ENCODE measurements around the gene RELA. TPM values are rescaled to one million over a fixed set of nuclear protein-coding genes. Genes with fewer than 3 reads are reported as not detected.

The RELA gene
- total RNA-seq, 4 donors from 2014 or later, result 29.4 to 49.4 (median 47.5) TPM

DNA sequence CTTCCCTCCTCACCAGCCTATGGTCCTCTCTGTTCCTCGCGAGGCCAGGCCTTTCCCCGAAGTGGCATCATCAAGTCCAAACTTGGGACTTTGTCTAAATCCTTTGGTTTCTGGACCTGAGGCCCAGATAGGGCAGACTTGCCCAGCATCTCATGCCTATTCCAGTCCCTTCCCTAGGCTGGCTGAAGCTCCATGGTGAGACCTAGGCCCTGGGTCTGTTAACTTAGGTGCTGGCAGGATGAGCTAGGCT, 11.5 kb downstream of the RELA start:
- intact Hi-C loops (cut with DNase I), result no loop called here
- H3K4me1 ChIP-seq, result peaks cover 43 to 92% (median 47%) of the 10 kb centered on the region in 3 donors
- WGBS, 2 donors, result 88 to 93% methylated on average over 3 of the region's 3 CpGs

DNA sequence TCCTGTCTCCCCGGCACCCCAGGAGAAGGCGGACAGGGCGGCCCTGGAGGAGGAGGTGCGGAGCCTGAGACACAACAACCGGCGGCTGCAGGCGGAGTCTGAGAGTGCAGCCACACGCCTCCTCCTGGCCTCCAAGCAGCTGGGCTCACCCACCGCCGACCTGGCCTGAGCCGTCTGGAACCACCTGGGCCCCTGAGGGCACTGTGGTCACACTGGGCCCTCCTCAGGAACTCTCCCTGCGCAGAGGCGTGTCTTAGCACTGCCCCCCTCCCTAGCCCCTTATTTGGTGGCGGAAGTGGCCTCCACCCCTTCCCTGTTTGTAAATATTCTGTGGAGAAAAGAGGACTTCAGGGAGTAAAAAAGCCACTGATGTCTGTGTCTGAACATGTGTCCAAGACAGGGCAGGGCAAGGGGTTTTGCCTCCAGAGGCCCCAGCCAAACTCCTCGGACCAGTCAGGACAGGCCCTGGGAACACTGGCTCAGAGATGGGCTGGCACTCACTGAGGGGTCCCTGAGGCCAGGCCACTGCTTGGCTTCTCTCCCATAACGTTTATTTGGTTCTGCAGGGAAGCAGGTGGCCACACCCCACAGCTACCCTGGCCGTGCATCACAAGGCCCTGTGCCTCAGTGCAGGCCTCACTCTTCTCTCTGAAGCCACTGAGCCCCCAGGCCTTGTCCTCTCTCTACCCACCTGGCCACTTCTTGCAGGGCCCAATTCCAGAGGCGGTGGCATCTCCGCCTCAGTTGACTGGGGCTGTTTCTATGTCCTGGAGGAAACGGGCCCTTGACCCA, 12.0 kb downstream of the RELA start:
- H3K4me1 ChIP-seq, result peaks cover 43 to 96% (median 47%) of the 10 kb centered on the region in 3 donors
- intact Hi-C loops (cut with DNase I), result no loop called here
- H3K36me3 ChIP-seq, result peaks cover 10 to 76% (median 14%) of the 10 kb centered on the region in 3 donors
- WGBS, 2 donors, result 25 to 46% methylated on average over 8 to 15 of the region's 20 CpGs
- no peaks in the 10 kb centered on the region for H3K9me3 ChIP-seq
- DNase-seq, result no peak
- TF ChIP-seq, protein P1, sequence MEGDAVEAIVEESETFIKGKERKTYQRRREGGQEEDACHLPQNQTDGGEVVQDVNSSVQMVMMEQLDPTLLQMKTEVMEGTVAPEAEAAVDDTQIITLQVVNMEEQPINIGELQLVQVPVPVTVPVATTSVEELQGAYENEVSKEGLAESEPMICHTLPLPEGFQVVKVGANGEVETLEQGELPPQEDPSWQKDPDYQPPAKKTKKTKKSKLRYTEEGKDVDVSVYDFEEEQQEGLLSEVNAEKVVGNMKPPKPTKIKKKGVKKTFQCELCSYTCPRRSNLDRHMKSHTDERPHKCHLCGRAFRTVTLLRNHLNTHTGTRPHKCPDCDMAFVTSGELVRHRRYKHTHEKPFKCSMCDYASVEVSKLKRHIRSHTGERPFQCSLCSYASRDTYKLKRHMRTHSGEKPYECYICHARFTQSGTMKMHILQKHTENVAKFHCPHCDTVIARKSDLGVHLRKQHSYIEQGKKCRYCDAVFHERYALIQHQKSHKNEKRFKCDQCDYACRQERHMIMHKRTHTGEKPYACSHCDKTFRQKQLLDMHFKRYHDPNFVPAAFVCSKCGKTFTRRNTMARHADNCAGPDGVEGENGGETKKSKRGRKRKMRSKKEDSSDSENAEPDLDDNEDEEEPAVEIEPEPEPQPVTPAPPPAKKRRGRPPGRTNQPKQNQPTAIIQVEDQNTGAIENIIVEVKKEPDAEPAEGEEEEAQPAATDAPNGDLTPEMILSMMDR (IDR thresholded peaks at IDR 0.05), result no peak
- TF ChIP-seq POLR2A (IDR thresholded peaks at IDR 0.05), result no peak
- peak overlapping the region; percentile 91 to 97 (median 94) for H3K27ac ChIP-seq
- H3K27me3 ChIP-seq, result no peaks in the 10 kb centered on the region
- H3K4me3 ChIP-seq, result peak overlapping the region in 2 of 4 donors; percentile 6 to 9

More for the DNA sequence above, 11.5 kb downstream of the RELA start:
- DNase-seq, result no peak
- H3K4me3 ChIP-seq, result peak overlapping the region in 1 of 4 donors; percentile 75
- no peak for TF ChIP-seq POLR2A (IDR thresholded peaks at IDR 0.05)
- TF ChIP-seq, protein P1 (IDR thresholded peaks at IDR 0.05), result no peak
- peaks cover 15 to 76% (median 18%) of the 10 kb centered on the region in 3 donors for H3K36me3 ChIP-seq
- H3K27me3 ChIP-seq, result no peaks in the 10 kb centered on the region
- H3K27ac ChIP-seq, result peak overlapping the region; percentile 91 to 97 (median 94)
- H3K9me3 ChIP-seq, result no peaks in the 10 kb centered on the region

DNA sequence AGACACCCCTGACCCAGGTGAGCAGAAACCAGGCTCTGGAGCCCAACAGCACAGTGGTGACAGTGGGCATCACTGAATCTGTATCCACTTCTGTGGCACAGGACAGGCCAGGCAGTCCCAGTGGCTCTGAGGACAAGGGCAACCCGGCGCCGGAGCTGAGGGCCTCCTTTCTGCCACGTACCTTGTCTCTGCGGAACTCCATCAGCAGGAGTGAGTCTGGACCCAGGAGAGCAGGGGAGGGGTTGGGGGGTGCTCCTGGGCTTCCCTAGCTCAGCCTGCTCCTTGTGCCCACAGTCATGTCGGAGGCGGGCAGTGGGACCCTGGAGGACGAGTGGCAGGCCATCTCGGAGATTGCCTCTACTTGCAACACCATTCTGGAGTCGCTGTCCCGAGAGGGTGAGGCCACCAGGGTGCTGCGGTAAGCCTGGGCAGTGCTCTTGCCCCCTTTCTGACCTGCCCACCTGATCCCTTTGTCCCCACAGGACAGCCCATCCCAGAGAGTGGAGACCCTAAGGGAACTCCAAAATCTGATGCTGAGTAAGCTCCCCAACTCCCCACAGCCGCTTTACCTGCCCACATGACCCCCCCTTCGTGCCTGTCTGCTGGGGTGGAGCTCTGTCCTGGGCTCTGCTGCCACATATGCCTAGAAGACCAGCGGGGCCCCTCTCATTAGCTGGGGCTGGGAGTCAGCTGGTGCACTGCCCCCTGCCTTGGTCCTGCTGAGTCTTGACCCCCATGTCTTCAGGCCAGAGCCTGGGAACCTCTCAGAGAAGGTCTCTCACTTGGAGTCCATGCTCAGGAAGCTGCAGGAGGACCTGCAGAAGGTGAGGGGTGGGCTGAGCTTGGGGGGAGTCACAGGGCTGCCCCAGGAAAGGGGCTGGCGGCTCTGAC, 12.8 kb downstream of the RELA start:
- DNase-seq, result no peak

DNA sequence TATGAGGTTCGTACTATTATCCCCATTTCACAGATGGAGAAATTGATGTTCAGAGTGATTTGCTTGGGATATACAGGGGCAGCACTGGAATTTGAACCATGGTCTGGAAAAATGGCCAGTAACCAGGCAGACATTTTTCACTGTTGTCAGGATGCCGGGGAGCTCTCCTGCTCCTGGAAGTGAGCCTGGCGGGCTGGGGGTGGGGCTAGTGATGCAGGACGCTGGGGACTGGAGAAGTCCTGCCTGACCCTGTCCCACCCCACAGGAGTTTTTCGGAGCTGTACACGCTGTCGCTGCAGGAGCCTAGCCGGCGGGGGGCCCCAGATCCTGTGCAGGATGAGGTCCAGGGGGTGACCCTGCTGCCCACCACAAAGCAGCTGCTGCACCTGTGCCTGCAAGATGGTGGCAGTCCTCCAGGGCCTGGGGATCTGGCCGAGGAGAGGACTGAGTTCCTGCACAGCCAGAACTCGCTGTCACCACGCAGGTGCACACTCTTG, 13.7 kb downstream of the RELA start:
- Histone ChIP-seq H3K4me3 (no peak overlapping the region), H3K4me1 (peaks cover 43 to 93% (median 49%) of the 10 kb centered on the region in 3 donors), H3K27me3 (no peaks in the 10 kb centered on the region), H3K36me3 (peaks cover 1 to 75% (median 6%) of the 10 kb centered on the region in 3 donors), H3K27ac (peak overlapping the region in 3 of 4 donors; percentile 7 to 97 (median 94)), H3K9me3 (no peaks in the 10 kb centered on the region)
- intact Hi-C loops (cut with DNase I), result no loop called here
- TF ChIP-seq, protein P1 (IDR thresholded peaks at IDR 0.05), result no peak
- no peak for TF ChIP-seq POLR2A (IDR thresholded peaks at IDR 0.05)
- WGBS, 2 donors, result 52 to 71% methylated on average over 3 to 4 of the region's 12 CpGs
- DNase-seq, result no peak

More for the DNA sequence above, 12.8 kb downstream of the RELA start:
- intact Hi-C loops (cut with DNase I), result no loop called here
- Histone ChIP-seq H3K36me3 (peaks cover 7 to 76% (median 9%) of the 10 kb centered on the region in 3 donors), H3K4me1 (peaks cover 43 to 94% (median 47%) of the 10 kb centered on the region in 3 donors), H3K4me3 (peak overlapping the region in 2 of 4 donors; percentile 6 to 9), H3K27ac (peak overlapping the region; percentile 91 to 97 (median 94)), H3K27me3 (no peaks in the 10 kb centered on the region), H3K9me3 (no peaks in the 10 kb centered on the region)
- TF ChIP-seq, protein P1 (IDR thresholded peaks at IDR 0.05), result no peak
- no peak for TF ChIP-seq POLR2A (IDR thresholded peaks at IDR 0.05)
- 56 to 84% methylated on average over 3 to 6 of the region's 16 CpGs for WGBS, 2 donors

Data from esophagus squamous epithelium (tissue), 5 donors.